Osteoblast (primary cell): ENCODE data around the gene DMBT1. TPM values are rescaled to one million over a fixed set of nuclear protein-coding genes. Genes with fewer than 3 reads are reported as not detected.

Experiments
- DNase-seq: peaks from one replicate; pipeline ENCODE4 v3.0.0; 2011; ENCODE audit warnings: low spot score, mixed read lengths; ENCODE audit not compliant: insufficient read length; ENCODE audit errors: missing footprints
- H2AFZ ChIP-seq: 2 replicates; pipeline ENCODE4 v1.6.0; 2011; ENCODE audit warnings: mild to moderate bottlenecking, low read length
- H3K27ac ChIP-seq: 2 replicates; pipeline ENCODE4 v1.5.1; 2011; ENCODE audit warnings: mild to moderate bottlenecking, low read depth, low read length, moderate library complexity
- H3K27me3 ChIP-seq: 2 replicates; pipeline ENCODE4 v1.6.0; 2012; ENCODE audit warnings: mild to moderate bottlenecking, control low read depth, inconsistent platforms, low read length, moderate library complexity; ENCODE audit not compliant: insufficient read depth
- H3K36me3 ChIP-seq: 2 replicates; pipeline ENCODE4 v1.5.1; 2011; ENCODE audit warnings: mild to moderate bottlenecking, low read length, control low read depth, moderate library complexity; ENCODE audit not compliant: insufficient read depth
- H3K4me1 ChIP-seq: 2 replicates; pipeline ENCODE4 v1.5.1; 2011; ENCODE audit warnings: mild to moderate bottlenecking, low read length, control low read depth, moderate library complexity; ENCODE audit not compliant: insufficient read depth
- H3K4me2 ChIP-seq: 2 replicates; pipeline ENCODE4 v1.6.0; 2011; ENCODE audit warnings: mild to moderate bottlenecking, low read length; ENCODE audit not compliant: insufficient read depth
- H3K4me3 ChIP-seq: fragments of 200-600 bp; sonication (generic); 3 replicates; pipeline ENCODE4 v1.5.1; 2012; ENCODE audit warnings: mild to moderate bottlenecking, low read length, inconsistent platforms; ENCODE audit not compliant: insufficient read depth
- H3K79me2 ChIP-seq: 2 replicates; pipeline ENCODE4 v1.6.0; 2012; ENCODE audit warnings: mild to moderate bottlenecking, low read length, control low read depth, inconsistent platforms; ENCODE audit not compliant: insufficient read depth
- H3K9me3 ChIP-seq: 2 replicates; pipeline ENCODE4 v1.5.1; 2011; ENCODE audit warnings: low read depth, low read length, control low read depth
- H4K20me1 ChIP-seq: 2 replicates; pipeline ENCODE4 v1.6.0; 2012; ENCODE audit warnings: mild to moderate bottlenecking, low read length, control low read depth; ENCODE audit not compliant: insufficient read depth
- CTCF ChIP-seq: IDR thresholded peaks from 2 replicates; pipeline ENCODE4 v1.5.1; 2011; ENCODE audit warnings: mild to moderate bottlenecking, low read depth, low read length, moderate library complexity; ENCODE audit errors: extremely low read depth
- total RNA-seq: library from RNA; depleted of rRNA; stranded (reverse); fragments of >200 nt; gene quantifications from 2 replicates; pipeline ENCODE4 v1.2.3, GENCODE V29; 2012

DMBT1 gene
- total RNA-seq, 1 donor: under 0.01 TPM

GRCh38 chr10:122546242-122546641, 14.3 kb upstream of the DMBT1 start:
- no peak for TF ChIP-seq CTCF
- H3K4me3 ChIP-seq: no peak overlapping the region
- DNase-seq: no peak
- no peak overlapping the region for H3K27ac ChIP-seq
- no peaks in the 10 kb centered on the region for H4K20me1 ChIP-seq
- no peak overlapping the region for H3K4me2 ChIP-seq
- H3K27me3 ChIP-seq: peaks cover 7% of the 10 kb centered on the region
- no peaks in the 10 kb centered on the region for H3K9me3 ChIP-seq
- no peaks in the 10 kb centered on the region for H3K4me1 ChIP-seq
- no peak overlapping the region for H2AFZ ChIP-seq
- no peaks in the 10 kb centered on the region for H3K36me3 ChIP-seq
- no peaks in the 10 kb centered on the region for H3K79me2 ChIP-seq

- Histone ChIP-seq H3K4me1 (no peaks in the 10 kb centered on the region), H3K9me3 (no peaks in the 10 kb centered on the region), H3K27me3 (peaks cover under 1% of the 10 kb centered on the region), H2AFZ (no peak overlapping the region), H3K4me3 (no peak overlapping the region), H3K27ac (no peak overlapping the region), H3K36me3 (no peaks in the 10 kb centered on the region), H3K4me2 (no peak overlapping the region), H4K20me1 (no peaks in the 10 kb centered on the region), H3K79me2 (no peaks in the 10 kb centered on the region)
- TF ChIP-seq CTCF: no peak
- no peak for DNase-seq
Measured at GRCh38 chr10:122548407-122549085, 12.0 kb upstream of the DMBT1 start.

GRCh38 chr10:122549636-122550035, 10.9 kb upstream of the DMBT1 start:
- Histone ChIP-seq H3K79me2 (no peaks in the 10 kb centered on the region), H2AFZ (no peak overlapping the region), H3K4me3 (no peak overlapping the region), H3K4me1 (no peaks in the 10 kb centered on the region), H3K36me3 (no peaks in the 10 kb centered on the region), H3K9me3 (no peaks in the 10 kb centered on the region), H3K27me3 (no peaks in the 10 kb centered on the region), H3K27ac (no peak overlapping the region), H3K4me2 (no peak overlapping the region), H4K20me1 (no peaks in the 10 kb centered on the region)
- DNase-seq: no peak
- no peak for TF ChIP-seq CTCF

- H3K4me2 ChIP-seq: no peak overlapping the region
- H3K27ac ChIP-seq: no peak overlapping the region
- no peak for TF ChIP-seq CTCF
- DNase-seq: no peak
- H3K9me3 ChIP-seq: no peaks in the 10 kb centered on the region
- H3K4me3 ChIP-seq: no peak overlapping the region
- H4K20me1 ChIP-seq: no peaks in the 10 kb centered on the region
- H3K79me2 ChIP-seq: no peaks in the 10 kb centered on the region
- H3K27me3 ChIP-seq: peaks cover 4% of the 10 kb centered on the region
- H3K36me3 ChIP-seq: no peaks in the 10 kb centered on the region
- H2AFZ ChIP-seq: no peak overlapping the region
- no peaks in the 10 kb centered on the region for H3K4me1 ChIP-seq
Measured at GRCh38 chr10:122550427-122550826, 10.1 kb upstream of the DMBT1 start.
